NOMO-1 (cell line): ENCODE data around the gene ZNF469.

ENCODE experiments used
- DNase-seq, 2 experiments: peaks; one replicate each; lab custom pipeline; 2025; ENCODE audit not compliant: unreplicated experiment in 2 of 2; lab: John Stamatoyannopoulos, UW

Gene ZNF469, protein sequence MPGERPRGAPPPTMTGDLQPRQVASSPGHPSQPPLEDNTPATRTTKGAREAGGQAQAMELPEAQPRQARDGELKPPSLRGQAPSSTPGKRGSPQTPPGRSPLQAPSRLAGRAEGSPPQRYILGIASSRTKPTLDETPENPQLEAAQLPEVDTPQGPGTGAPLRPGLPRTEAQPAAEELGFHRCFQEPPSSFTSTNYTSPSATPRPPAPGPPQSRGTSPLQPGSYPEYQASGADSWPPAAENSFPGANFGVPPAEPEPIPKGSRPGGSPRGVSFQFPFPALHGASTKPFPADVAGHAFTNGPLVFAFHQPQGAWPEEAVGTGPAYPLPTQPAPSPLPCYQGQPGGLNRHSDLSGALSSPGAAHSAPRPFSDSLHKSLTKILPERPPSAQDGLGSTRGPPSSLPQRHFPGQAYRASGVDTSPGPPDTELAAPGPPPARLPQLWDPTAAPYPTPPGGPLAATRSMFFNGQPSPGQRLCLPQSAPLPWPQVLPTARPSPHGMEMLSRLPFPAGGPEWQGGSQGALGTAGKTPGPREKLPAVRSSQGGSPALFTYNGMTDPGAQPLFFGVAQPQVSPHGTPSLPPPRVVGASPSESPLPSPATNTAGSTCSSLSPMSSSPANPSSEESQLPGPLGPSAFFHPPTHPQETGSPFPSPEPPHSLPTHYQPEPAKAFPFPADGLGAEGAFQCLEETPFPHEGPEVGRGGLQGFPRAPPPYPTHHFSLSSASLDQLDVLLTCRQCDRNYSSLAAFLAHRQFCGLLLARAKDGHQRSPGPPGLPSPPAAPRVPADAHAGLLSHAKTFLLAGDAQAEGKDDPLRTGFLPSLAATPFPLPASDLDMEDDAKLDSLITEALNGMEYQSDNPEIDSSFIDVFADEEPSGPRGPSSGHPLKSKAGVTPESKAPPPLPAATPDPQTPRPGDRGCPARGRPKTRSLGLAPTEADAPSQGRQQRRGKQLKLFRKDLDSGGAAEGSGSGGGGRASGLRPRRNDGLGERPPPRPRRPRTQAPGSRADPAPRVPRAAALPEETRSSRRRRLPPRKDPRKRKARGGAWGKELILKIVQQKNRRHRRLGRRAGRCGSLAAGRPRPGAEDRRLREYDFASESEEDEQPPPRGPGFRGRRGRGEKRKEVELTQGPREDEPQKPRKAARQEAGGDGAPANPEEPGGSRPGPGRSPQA (N-terminal part only)

DNA sequence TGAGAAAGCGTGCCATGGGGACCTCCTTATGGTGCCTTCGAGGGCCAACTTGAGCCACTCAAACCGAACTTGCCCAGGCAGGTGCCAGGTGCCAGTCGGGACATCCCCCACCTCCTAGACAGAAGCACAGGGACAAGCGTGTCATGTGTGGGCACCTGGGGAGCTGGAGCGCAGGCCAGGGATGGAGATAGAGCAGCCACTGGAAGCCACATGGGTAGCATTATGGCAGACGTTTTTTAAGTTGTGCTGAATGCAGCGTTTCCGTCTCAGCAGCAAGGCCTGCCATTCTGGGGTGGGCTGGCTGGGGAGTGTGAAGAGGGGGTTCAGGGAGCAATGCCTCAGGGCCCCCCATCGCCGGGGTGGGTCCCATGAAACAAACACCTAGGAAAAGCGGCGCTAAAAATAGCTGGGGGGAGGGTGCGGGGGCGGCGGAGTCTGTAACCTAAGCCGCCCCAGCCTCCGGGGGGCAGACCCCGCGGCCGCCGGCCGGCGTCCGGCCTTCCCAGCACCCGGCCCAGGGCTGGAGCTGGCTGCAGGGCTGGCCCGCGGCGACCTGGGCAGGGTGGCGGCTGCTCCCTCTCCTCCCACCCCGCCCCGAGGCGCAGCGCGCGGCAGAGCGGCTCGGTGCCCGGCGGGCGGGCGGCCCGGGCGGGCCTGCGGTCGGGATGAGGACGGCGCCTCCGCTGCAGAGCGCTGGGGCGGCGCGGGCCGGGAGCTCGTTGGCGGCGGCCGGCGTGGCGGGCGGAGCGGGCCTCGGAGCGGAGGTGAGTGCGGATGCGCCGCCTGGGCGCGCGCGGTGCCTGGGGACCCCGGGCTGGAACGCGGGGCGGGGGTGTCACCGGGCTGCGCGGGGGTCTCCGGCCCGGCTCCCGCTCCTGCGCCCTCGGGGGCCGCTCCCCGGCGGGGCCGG lies at the start of gene ZNF469:
Gene ZNF469, plus strand, starts transcription at position 469 of the 910 bp plus-strand sequence. CDS start 44,512 bp downstream, outside the sequence.
- no peak for DNase-seq

DNA sequence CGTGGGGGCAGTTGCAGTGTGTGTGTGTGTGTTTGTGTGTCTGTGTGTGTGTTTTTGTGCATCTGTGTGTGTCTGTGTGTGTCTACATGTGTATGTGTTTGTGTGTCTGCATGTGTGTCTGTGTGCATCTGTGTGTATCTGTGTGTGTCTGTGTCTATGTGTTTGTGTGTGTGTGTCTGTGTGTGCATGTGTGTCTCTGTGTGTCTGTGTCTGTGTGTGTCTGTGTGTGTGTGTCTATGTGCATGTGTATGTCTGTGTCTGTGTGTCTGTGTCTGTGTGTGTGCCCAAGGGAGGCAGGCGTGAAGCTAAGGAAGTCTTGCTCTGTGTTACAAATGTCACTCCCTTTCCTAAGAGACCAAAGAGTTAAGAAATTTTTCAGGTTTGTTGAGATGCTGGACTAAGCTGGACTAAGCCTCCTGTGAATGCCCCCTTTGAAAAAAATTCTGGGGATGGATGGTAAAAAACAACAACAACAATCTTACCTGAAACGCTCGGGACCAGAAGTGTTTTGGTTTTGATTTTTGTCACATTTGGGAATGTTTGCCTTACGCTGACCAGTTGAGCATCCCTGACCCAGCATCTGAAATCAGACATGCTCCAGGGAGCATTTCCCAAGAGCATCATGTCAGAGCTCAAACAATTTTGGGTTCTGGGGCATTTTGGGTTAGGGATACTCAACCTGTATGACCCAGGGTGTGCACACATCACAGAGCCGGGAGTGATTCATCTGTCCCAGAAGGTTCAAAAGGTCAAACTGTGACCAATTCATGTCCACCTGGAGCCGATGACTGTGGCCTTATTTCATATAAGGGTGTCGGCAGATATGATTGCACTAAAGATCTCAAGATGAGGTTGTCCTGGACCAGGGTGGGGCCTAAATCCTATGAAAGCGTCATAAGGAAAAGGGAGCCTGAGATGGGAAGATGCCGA lies 48.6 kb upstream of the ZNF469 start:
- DNase-seq, result no peak

DNA sequence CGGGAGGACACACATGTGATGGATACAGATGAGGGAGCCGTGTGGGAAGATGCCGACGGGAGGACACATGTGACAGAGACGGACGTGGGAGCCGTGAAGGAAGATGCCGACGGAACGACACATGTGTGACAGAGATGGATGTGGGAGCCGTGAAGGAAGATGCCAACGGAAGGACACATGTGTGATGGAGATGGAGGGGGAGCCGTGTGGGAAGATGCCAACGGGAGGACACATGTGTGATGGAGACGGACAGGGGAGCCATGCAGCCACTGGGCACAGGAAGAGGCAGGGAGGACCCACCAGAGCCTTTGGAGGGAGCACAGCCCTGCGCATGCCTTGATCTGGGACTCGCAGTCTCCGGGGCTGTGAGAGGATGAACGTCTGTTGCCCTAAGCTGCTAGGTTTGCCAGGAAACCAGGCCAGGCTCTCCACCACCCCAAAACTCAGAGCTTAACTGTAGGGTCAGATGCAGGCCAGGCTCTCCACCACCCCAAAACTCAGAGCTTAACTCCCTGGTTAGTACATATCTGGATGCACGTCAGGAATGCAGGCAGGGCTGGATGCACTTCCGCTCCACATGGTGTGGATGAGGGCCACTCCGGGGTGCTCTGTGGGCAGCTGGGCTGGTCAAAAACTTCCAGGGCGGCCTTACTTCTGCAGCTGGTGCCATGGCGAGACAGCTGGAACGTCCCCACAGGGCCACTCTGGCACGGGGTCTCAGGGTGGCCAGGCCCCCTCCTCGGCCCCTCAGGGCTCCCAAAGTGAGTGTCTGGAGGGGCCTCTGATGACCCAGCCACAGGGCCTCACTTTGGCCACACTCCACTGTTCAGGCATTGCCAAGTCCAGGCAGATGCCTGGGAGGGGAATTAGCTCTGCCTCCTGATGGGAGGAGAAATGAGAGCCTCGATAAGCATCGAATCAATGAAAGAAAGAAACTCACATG lies 47.7 kb upstream of the ZNF469 start:
- no peak for DNase-seq

DNA sequence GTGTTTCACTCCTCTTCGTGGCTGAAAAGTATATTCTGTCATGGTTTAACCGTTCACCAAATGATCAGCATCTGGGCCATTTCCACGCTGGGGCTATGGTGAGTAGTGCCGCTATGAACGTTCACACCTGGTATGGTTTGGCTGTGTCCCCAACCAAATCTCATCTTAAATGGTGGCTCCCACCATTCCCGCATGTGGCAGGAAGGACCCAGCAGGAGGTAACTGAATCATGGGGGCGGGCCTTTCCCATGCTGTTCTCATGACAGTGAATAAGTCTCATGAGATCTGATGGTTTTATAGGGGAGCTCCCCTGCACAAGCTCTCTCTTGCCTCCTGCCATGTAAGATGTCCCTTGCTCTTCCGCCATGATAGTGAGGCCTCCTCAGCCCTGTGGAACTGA lies 45.7 kb upstream of the ZNF469 start:
- no peak for DNase-seq

DNA sequence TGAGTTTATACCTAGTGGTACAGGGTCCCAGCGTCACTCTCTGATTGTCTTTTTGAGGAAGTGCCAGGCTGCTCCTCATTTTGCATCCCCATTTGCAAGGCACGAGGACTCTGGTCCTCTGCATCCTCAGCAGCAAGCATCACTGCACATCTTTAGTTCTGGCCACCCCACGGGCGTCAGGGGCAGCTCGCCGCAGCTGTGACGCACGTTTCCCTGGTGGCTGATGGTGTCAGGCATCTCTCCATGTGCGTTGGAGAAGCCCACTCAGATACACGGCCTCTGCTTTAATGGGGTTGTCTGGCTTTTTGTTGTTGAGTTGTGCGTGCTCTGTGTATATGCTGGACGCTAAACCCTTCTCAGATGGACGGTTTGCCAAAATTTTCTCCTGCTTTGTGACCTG lies 45.2 kb upstream of the ZNF469 start:
- DNase-seq, result no peak

DNA sequence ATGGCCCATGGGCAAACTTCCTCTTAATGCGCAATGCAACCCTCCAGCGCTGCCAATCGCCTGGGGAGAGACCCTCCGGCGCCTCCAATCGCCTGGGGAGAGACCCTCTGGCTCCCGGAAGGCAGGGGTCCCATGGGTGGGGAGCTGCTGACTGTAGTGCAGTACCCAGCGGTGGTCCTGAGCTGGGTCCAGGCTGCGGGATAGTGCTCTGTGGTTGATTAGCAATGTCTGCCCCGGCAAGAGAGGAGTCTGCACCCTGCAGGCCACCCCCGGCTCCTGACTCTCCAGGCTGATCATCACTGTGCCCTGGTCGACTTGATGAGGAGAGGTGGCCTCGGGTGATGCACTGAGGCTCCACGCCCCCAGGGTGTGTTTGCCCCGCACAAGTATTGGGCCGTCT lies 44.6 kb upstream of the ZNF469 start:
- DNase-seq, result no peak

DNA sequence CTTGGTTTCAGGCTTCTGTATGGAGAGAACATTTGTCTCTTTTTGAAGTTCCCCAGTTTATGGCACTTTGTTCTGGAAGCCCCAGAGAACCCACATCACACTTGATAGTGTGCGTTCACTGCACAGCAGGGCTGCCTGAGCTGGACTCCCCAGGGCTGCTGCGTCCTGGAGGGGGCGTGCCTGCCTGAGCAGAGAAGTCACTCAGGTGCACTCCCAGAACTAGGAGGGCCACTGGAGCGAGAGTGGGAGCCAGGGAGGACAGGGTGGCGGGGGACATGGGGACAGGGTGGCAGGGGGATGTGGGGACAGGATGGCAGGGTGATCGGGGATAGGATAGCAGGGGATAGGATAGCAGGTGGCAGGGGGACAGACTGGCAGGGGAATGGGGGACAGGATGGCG lies 43.9 kb upstream of the ZNF469 start:
- DNase-seq, result no peak

DNA sequence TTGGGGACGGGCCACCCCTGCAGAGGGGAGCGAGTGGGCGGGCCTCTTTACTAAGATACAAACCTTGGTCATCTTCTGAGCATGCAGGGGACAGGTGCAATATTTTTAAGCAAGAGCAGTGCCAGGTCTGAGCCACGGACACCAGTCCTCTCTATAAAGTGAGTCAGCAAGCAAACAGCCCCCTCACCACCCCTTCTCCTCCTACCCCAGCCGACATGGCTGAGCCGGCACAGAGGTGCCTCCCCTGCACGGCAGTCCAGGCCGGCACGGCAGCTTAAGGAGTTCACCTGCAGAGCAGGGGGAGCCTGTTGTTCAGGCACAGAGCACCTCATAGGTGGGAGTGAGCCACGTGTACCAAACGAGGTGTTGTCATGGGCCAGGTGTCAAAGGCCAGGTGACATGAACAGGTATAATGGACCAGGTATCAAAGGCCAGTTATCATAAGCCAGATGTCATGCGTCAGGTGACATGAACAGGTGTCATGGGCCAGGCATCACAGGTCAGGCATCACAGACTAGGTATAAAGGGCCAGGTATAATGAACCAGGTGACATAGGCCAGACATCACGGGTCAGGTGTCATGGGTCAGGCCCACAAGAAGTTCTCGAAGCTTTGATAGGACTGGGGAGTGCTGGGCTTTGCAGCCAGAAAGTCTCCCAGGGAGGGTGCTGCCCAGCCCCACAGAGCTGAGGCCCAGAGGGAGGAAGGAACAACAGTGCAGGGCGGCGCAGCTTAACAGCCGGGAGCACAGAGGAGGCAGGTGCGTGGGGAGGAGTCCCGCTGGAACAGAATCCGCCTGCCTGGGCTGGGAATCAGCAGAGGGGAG lies 42.6 kb upstream of the ZNF469 start:
- DNase-seq, result no peak

DNA sequence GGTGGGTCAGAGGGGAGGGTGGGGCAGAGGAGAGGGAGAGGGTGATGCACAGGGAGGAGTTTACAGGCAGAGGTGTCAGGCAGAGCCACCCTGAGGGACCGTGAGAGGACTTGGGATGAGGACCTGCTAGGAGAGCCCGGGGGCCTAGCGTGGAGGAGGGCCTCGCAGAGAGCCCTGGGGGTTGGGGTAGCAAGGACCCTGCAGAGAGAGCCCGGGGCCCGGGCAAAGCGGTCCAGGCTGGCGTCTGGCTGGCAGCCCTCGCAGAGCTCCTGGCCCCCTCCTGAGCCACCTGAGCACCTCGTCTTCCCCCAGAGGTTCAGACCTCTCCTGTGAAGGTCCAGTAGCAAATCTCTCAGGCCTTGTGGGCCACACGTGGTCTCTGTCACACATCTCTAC lies 42.0 kb upstream of the ZNF469 start:
- DNase-seq, result no peak

DNA sequence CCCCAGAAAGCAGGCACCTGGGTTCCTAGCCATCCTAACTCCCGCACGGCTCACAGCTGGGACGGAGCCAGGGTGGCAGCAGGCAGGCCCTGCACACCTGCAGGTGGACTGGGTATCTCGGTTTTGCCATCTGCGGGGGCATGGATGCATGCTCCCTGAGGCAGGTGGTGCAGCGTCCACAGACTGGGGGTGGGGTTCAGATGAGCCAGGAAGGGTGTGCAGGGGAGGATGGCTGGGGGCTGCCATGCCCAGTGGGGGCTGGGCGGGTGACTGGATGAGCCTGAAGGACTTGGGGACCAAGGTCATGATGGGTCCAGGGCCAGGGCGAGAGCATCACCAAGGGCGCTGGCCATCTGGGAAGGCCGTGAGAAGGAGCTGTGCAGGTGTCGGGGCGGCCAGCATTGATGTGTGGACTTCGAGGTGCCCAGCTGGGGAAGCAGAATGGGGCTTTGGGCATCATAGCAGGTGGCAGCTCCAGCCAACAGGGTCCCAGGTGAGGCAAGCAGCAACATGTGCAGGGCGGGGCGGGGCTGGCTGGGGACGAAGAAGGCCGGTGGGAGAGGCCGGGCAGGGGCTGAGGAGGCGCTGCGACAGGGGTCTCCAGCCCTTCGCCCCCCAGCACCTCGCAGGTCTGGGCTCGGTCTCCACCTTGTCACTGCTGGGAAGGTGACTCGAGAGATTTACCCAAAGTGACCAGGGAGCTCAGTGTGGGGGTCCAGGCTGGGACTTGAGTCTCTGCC lies 41.0 kb upstream of the ZNF469 start:
- DNase-seq, result no peak

DNA sequence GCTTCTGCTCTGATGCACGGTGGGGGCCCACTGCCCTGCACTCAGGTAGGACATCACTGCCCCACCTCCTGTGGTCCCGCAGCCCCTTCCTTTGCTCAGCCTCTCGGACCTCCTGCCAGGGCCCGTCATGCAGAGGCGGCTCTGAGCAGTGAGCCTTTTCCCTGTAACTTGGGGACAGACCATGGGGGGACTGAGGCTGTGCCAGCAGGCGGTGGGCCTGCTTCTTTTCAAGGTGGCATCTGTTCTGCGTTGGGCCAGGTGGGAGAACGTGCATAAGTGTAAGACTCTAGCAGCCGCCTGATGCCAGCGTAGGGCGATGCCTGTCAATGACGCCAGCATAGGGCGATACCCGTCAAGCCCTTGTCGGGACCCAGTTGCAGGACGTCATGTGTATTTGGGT lies 40.3 kb upstream of the ZNF469 start:
- no peak for DNase-seq

DNA sequence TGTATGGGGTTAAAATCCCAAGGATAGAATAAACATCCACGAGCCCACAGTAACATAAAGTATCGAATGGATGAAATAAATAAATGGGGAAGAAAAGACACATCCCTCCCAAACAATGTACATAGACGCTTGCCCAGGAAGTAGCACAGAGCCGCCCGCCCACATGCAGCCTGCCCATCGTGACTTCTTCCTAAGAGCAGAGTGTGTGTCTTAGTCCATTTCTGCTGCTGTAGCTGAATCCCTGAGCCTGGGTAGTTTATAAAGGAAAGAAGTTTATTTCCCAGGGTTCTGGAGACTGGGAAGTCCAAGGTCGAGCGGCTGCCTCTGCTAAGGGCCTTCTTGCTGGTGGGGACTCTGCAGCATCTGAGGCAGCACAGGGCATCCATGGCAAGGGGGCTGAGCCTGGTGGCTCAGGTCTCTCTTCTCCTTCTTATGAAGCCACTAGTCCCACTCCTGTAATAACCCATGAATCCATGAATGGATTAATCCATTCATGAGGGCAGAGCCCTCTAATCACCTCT lies 39.4 kb upstream of the ZNF469 start:
- DNase-seq, result no peak

DNA sequence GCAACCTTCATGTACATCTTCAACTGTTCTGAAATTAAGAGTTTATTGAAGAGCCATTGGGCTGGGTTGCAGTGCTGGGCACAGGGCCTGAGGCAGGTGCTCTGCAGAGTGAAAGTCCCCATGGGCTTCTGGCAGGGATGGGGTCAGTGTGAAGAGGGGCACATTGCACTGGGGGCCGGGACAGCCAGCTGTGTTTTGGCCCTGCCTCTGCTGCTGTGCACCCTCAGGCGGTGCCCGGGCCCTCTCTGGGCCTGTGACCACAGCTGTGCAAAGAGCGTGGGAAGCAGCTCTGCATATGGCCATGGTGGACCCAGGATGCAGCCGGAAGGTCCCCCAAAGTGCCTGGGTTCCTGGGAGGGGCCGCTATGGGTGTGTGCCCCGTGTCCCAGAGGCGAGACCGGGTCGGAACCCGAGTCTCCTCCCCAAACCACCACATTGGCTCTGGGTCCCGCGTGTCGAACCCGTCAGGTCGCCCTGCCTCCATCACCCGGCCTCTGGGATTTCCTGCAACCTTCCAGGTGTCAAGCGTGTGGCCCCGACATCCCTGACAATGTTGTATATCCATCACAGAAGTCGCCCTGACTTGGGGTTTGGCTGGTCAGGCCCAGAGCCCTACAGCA lies 38.2 kb upstream of the ZNF469 start:
- DNase-seq, result no peak

DNA sequence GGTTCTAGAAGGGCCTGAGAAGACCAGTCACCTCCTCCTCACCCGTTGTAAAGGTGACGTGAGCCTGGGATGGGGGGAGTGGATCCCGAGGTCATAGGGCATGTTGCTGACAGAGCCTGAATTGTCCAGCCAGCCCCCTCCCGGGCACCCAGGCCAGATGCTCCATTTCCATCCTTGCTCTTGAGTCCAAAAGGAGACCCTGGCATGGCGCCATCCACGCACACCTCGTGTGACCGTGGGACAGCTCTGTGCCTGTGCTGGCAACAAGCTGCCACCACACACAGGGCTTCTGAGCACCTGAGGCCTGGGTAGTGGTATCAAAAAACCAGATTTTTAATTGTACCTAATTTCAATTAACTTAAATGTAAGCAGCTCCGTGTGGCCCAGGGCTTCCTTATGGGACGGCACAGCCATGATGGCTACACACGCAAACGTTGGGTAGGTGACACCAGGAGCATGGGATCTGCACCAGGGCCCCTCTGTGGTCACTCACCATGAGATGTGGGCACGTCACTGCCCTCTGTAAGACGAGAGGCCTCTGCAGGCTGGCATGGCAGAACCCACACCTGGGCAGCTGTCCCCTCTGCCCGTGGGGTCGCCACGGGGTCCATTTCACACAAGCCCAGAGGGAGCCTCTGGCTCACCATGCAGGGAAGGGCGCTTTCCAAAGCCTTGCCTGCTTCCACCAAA lies 37.6 kb upstream of the ZNF469 start:
- DNase-seq, result no peak
